ENCODE measurements around the gene MAP3K8.

DNA sequence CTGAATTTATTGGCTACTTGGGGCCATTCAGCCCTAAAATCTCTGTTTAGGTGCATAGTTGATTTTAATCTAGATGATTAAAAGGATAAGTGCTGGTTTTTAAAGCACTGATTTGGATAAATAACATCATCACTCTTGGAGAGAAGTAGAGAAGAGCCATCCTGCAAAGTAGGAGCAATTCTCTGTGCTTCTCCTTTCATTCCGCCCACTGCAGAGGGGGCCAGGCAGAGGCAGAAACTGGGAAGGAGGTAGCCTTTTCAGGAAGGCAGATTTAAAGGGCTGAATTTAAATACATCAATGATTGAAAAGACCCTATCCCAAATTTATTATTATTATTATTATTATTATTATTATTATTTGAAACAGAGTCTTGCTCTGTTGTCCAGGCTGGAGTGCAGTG, 14.1 kb downstream of the MAP3K8 start:
- TF ChIP-seq, protein P1, sequence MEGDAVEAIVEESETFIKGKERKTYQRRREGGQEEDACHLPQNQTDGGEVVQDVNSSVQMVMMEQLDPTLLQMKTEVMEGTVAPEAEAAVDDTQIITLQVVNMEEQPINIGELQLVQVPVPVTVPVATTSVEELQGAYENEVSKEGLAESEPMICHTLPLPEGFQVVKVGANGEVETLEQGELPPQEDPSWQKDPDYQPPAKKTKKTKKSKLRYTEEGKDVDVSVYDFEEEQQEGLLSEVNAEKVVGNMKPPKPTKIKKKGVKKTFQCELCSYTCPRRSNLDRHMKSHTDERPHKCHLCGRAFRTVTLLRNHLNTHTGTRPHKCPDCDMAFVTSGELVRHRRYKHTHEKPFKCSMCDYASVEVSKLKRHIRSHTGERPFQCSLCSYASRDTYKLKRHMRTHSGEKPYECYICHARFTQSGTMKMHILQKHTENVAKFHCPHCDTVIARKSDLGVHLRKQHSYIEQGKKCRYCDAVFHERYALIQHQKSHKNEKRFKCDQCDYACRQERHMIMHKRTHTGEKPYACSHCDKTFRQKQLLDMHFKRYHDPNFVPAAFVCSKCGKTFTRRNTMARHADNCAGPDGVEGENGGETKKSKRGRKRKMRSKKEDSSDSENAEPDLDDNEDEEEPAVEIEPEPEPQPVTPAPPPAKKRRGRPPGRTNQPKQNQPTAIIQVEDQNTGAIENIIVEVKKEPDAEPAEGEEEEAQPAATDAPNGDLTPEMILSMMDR (IDR thresholded peaks at IDR 0.05), result no peak
- TF ChIP-seq POLR2A (IDR thresholded peaks at IDR 0.05), result no peak
- TF ChIP-seq EP300 (IDR thresholded peaks at IDR 0.05), result no peak

Data from stomach (tissue), 4 donors.